H1 (cell line): ENCODE results near the gene MRPL55. TPM values are rescaled to one million over a fixed set of nuclear protein-coding genes. Genes with fewer than 3 reads are reported as not detected.
A peak's percentile ranks its signal among the peaks of the same experiment; 100 is the strongest.

Experiments used
- CTCF ChIA-PET: fragments of 300-600 bp; sonication (Branson Sonifier 250); formaldehyde crosslinking; loops from one replicate; lab custom pipeline; 2021; ENCODE audit not compliant: partially characterized antibody; lab: Charles Lee
- POLR2A ChIA-PET: fragments of 300-600 bp; sonication (Branson Sonifier 250); formaldehyde crosslinking; loops from one replicate; lab custom pipeline; 2021; ENCODE audit warnings: inconsistent platforms; ENCODE audit not compliant: partially characterized antibody; lab: Charles Lee
- DNase-seq, 2 experiments: peaks; one replicate each; pipeline versions ENCODE4 v3.0.0 to v3.0.0-alpha.2; 2010 to 2022; ENCODE audit warnings: low spot score in 2 of 2, low read depth in 1 of 2, mixed read lengths in 1 of 2
- FAIRE-seq: peaks from 2 replicates; lab custom pipeline; 2011; peaks lifted over from hg19 to GRCh38; lab: Jason Lieb, UNC
- H2AFZ ChIP-seq: 2 replicates; pipeline ENCODE4 v1.8.1; 2012; ENCODE audit warnings: low read length, inconsistent platforms
- H2AK5ac ChIP-seq: 2 replicates; pipeline ENCODE4 v1.6.1; 2013; ENCODE audit warnings: low read depth, low read length
- H2BK120ac ChIP-seq: replicated peaks from 2 replicates; pipeline ENCODE3; 2013; ENCODE audit warnings: low read depth, low read length, inconsistent platforms
- H2BK12ac ChIP-seq: 2 replicates; pipeline ENCODE4 v1.6.1; 2013; ENCODE audit warnings: low read depth, low read length
- H2BK15ac ChIP-seq: 2 replicates; pipeline ENCODE4 v1.6.1; 2013; ENCODE audit warnings: low read length
- H2BK20ac ChIP-seq: 2 replicates; pipeline ENCODE4 v1.6.1; 2013; ENCODE audit warnings: low read length
- H2BK5ac ChIP-seq: 2 replicates; pipeline ENCODE4 v1.6.1; 2013; ENCODE audit warnings: low read depth, low read length
- H3K14ac ChIP-seq: 2 replicates; pipeline ENCODE4 v1.6.1; 2013; ENCODE audit warnings: inconsistent platforms; ENCODE audit not compliant: insufficient read length
- H3K18ac ChIP-seq: 2 replicates; pipeline ENCODE4 v1.6.1; 2013; ENCODE audit warnings: low read length; ENCODE audit errors: extremely low read depth
- H3K23ac ChIP-seq: 2 replicates; pipeline ENCODE4 v1.6.1; 2013; ENCODE audit warnings: inconsistent platforms; ENCODE audit not compliant: insufficient read length
- H3K23me2 ChIP-seq: 2 replicates; pipeline ENCODE4 v1.6.1; 2013; ENCODE audit warnings: low read depth, low read length
- H3K27ac ChIP-seq: 2 replicates; pipeline ENCODE4 v1.6.1; 2011; ENCODE audit warnings: low read depth, low read length, inconsistent platforms
- H3K27me3 ChIP-seq, 4 experiments: replicated peaks in 1 of 4; 1 replicate in 1 of 4; 2 replicates in 3 of 4; pipeline versions ENCODE4 v1.6.1 to v1.8.1; 2011 to 2013; ENCODE audit warnings: low read length in 3 of 4, mild to moderate bottlenecking in 3 of 4, inconsistent platforms in 2 of 4, mixed read lengths in 2 of 4, moderate library complexity in 1 of 4; ENCODE audit not compliant: control insufficient read depth in 3 of 4, insufficient read depth in 3 of 4; ENCODE audit errors: extremely low read depth in 1 of 4
- H3K36me3 ChIP-seq, 4 experiments: 2 replicates each; pipeline versions ENCODE4 v1.6.1 to v1.8.1; 2011 to 2013; ENCODE audit warnings: mild to moderate bottlenecking in 4 of 4, low read length in 3 of 4, moderate library complexity in 2 of 4, control low read depth in 1 of 4, inconsistent platforms in 1 of 4; ENCODE audit not compliant: insufficient read depth in 4 of 4, control insufficient read depth in 2 of 4
- H3K4ac ChIP-seq: replicated peaks from 2 replicates; pipeline ENCODE3; 2013; ENCODE audit warnings: low read length, low read depth, mixed read lengths, inconsistent platforms; ENCODE audit not compliant: insufficient read length
- H3K4me1 ChIP-seq, 4 experiments: replicated peaks in 1 of 4; 1 replicate in 1 of 4; 2 replicates in 3 of 4; pipeline versions ENCODE4 v1.6.1 to v1.8.1; 2011 to 2013; ENCODE audit warnings: low read length in 3 of 4, inconsistent platforms in 2 of 4, mixed read lengths in 1 of 4; ENCODE audit not compliant: insufficient read depth in 4 of 4, control insufficient read depth in 3 of 4
- H3K4me2 ChIP-seq, 2 experiments: 2 replicates each; pipeline versions ENCODE4 v1.6.1 to v1.8.1; 2011 to 2013; ENCODE audit warnings: low read depth in 2 of 2, low read length in 2 of 2, control low read depth in 1 of 2, inconsistent platforms in 1 of 2, mild to moderate bottlenecking in 1 of 2; ENCODE audit not compliant: insufficient read depth in 1 of 2
- H3K4me3 ChIP-seq, 4 experiments: fragments of 200-600, 300-600 bp in 1 of 4; sonication (generic), shearing (Covaris generic), sonication (Bioruptor Twin) in 1 of 4; 2 replicates each; pipeline versions ENCODE4 v1.5.1 to v1.8.1; 2011 to 2016; ENCODE audit warnings: low read length in 4 of 4, low read depth in 3 of 4, control low read depth in 2 of 4, inconsistent platforms in 2 of 4, mild to moderate bottlenecking in 2 of 4, mixed read lengths in 1 of 4, moderate library complexity in 1 of 4; ENCODE audit not compliant: insufficient read depth in 2 of 4; ENCODE audit errors: extremely low read depth in 1 of 4
- H3K56ac ChIP-seq: replicated peaks from 2 replicates; pipeline ENCODE3; 2013; ENCODE audit warnings: low read depth, mild to moderate bottlenecking, mixed read lengths, low read length, inconsistent platforms; ENCODE audit not compliant: insufficient read length
- H3K79me1 ChIP-seq: 2 replicates; pipeline ENCODE4 v1.6.1; 2013; ENCODE audit warnings: low read depth, low read length, control low read depth
- H3K79me2 ChIP-seq, 2 experiments: 2 replicates each; pipeline versions ENCODE4 v1.6.1 to v1.8.1; 2012 to 2013; ENCODE audit warnings: low read length in 2 of 2, mild to moderate bottlenecking in 2 of 2, inconsistent platforms in 1 of 2; ENCODE audit not compliant: insufficient read depth in 2 of 2, control insufficient read depth in 1 of 2
- H3K9ac ChIP-seq, 4 experiments: replicated peaks in 1 of 4; 1 replicate in 1 of 4; 2 replicates in 3 of 4; pipeline versions ENCODE4 v1.6.1 to v1.8.1; 2011 to 2013; ENCODE audit warnings: low read depth in 3 of 4, low read length in 3 of 4, control low read depth in 2 of 4, mild to moderate bottlenecking in 2 of 4, moderate library complexity in 2 of 4, inconsistent platforms in 1 of 4; ENCODE audit errors: extremely low read depth in 1 of 4
- H3K9me3 ChIP-seq, 2 experiments: 2 replicates each; pipeline versions ENCODE4 v1.6.1 to v1.8.1; 2012 to 2013; ENCODE audit warnings: mild to moderate bottlenecking in 2 of 2, moderate library complexity in 2 of 2, control low read depth in 1 of 2, inconsistent platforms in 1 of 2, low read depth in 1 of 2, low read length in 1 of 2, mixed read lengths in 1 of 2; ENCODE audit not compliant: insufficient read depth in 2 of 2
- H4K20me1 ChIP-seq, 2 experiments: replicated peaks in 1 of 2; 2 replicates each; pipeline versions ENCODE3 to v1.8.1; 2011 to 2013; ENCODE audit warnings: inconsistent platforms in 2 of 2, low read length in 2 of 2, mild to moderate bottlenecking in 1 of 2; ENCODE audit not compliant: insufficient read depth in 2 of 2, control insufficient read depth in 1 of 2
- H4K5ac ChIP-seq: 2 replicates; pipeline ENCODE4 v1.6.1; 2013; ENCODE audit warnings: low read length, low read depth, mixed read lengths, inconsistent platforms; ENCODE audit not compliant: insufficient read length
- H4K8ac ChIP-seq: 2 replicates; pipeline ENCODE4 v1.8.0; 2013; ENCODE audit warnings: mild to moderate bottlenecking, moderate library complexity, low read length, inconsistent platforms; ENCODE audit not compliant: insufficient read depth; ENCODE audit errors: extremely low read depth
- H4K91ac ChIP-seq: replicated peaks from 2 replicates; pipeline ENCODE3; 2013; ENCODE audit warnings: low read length, mixed read lengths, inconsistent platforms; ENCODE audit not compliant: insufficient read length
- CHD1 ChIP-seq: IDR thresholded peaks from 2 replicates; pipeline ENCODE4 v1.6.1; 2012; ENCODE audit warnings: low read depth, low read length, improper control_type of control experiment
- GTF2F1 ChIP-seq: IDR thresholded peaks from 2 replicates; pipeline ENCODE4 v1.6.1; 2012; ENCODE audit warnings: low read depth, low read length, improper control_type of control experiment, borderline replicate concordance
- HDAC2 ChIP-seq, 2 experiments: fragments of 300-600 bp in 1 of 2; sonication (generic) in 1 of 2; IDR thresholded peaks; 2 replicates each; pipeline ENCODE4 v1.6.1; 2011 to 2012; ENCODE audit warnings: low read depth in 2 of 2, low read length in 2 of 2, mild to moderate bottlenecking in 2 of 2, moderate library complexity in 2 of 2, borderline replicate concordance in 1 of 2, inconsistent platforms in 1 of 2
- HDAC6 ChIP-seq: IDR thresholded peaks from one replicate; pipeline ENCODE4 v1.7.1; 2012; ENCODE audit warnings: low read depth, mild to moderate bottlenecking, inconsistent platforms, low read length, moderate library complexity
- SIX5 ChIP-seq: IDR thresholded peaks from 2 replicates; pipeline ENCODE4 v1.6.1; 2011; ENCODE audit warnings: mild to moderate bottlenecking, low read depth, low read length
- SRF ChIP-seq: IDR thresholded peaks from 2 replicates; pipeline ENCODE4 v1.6.1; 2011; ENCODE audit warnings: mild to moderate bottlenecking, low read depth, low read length, moderate library complexity
- YY1 ChIP-seq: IDR thresholded peaks from 2 replicates; pipeline ENCODE4 v1.6.1; 2011; ENCODE audit warnings: low read depth, mild to moderate bottlenecking, low read length
- WGBS, 2 experiments: shearing (Covaris generic) in 1 of 2; methylation state at CpG; one replicate each; pipeline versions ENCODE4 v1.1.6 to v1.1.7; 2013 to 2015; ENCODE audit warnings: low lambda C conversion rate in 2 of 2, mixed read lengths in 2 of 2, inconsistent platforms in 1 of 2, low coverage in 1 of 2, missing lambda C conversion rate in 1 of 2; ENCODE audit not compliant: insufficient replicate concordance in 2 of 2, insufficient coverage in 1 of 2, insufficient read length in 1 of 2; ENCODE audit errors: extremely low coverage in 1 of 2, missing lambda C conversion rate in 1 of 2; 5-methylcytosine and 5-hydroxymethylcytosine counted together
- polyA plus RNA-seq, 7 experiments: library from polyadenylated mRNA; depleted of rRNA in 3 of 7; stranded (reverse) in 5 of 7; unstranded in 2 of 7; fragments of >200 nt in 5 of 7; fragments of 200-250 nt in 2 of 7; gene quantifications; 1 replicate in 5 of 7; 2 replicates in 1 of 7; 4 replicates in 1 of 7; pipeline versions ENCODE4 v1.2.1 to v1.2.3, GENCODE V29; 2011 to 2013; ENCODE audit warnings: missing spikeins in 2 of 7, mixed read lengths in 2 of 7
- total RNA-seq: library from RNA; stranded (reverse); fragmentation: NEBNext Ultra II Directional; extraction: Animal tissue kit (Norgen Biotek cat#: 25700); gene quantifications from 2 replicates; pipeline ENCODE4 v1.2.1, GENCODE V29; 2021
- TF ChIP-seq, protein P1 (sequence below): IDR thresholded peaks from 2 replicates; pipeline ENCODE4 v1.6.1; 2011; ENCODE audit warnings: low read depth, mild to moderate bottlenecking, low read length; ENCODE audit not compliant: insufficient read depth

The MRPL55 gene
- total and polyA plus RNA-seq, 2 of the 8 experiments (the other 6 are each of a cell fraction or from before 2014, with no cell fraction given): 59.0 to 244 TPM

DNA sequence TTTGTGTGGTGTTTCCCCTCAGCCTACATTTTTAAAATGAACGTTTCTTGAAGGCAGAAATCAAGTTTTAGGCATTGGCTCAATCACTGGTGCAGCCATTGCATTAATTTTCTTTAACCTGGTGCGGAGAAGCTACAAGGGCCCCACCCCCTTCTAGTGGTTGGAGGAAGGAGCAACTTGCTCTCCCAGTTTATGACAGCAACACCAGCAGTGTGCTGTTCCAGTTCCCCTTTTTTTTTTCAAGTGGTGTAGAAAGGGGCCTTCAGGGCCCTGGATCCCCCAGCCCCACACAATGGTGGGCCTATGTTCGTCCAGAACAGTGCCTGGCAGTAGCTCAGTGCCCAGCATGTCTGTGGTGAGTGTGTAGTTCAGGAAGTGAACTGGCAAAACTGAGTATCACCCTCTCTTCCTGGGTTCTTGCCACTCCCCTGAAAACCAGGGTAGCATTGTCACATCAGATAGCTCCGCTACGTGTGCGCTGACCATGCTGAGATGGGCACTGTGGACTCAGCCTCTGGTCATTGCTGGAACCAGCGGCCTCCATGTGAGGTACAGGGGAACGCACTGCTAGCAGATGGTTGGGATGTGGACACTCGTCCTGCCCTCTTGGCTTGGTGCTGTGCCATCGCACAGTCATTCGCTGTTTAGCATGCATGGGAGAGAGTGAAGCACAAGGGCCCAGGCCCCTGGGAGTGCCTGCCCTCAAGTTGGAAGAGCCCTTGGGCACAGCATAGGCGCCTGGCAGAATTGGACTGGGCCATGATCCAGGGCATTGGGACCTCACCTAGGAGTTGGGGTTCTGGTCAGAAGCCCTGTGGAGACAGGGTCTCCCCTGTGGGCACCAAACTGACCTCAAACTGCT is 19.3 kb downstream of the MRPL55 start:
- Histone ChIP-seq H3K27me3 (no peaks in the 10 kb centered on the region), H3K18ac (no peak overlapping the region), H2BK5ac (no peak overlapping the region), H3K36me3 (no peaks in the 10 kb centered on the region), H3K4ac (no peak overlapping the region), H4K20me1 (peaks cover 61 to 79% of the 10 kb centered on the region in 2 experiments), H3K27ac (no peak overlapping the region), H3K14ac (no peak overlapping the region), H3K56ac (no peak overlapping the region), H3K4me1 (peaks cover 0 to 8% (median 4%) of the 10 kb centered on the region in 4 experiments; a peak in 5 of 7 replicates), H3K4me3 (no peak overlapping the region), H3K23me2 (no peaks in the 10 kb centered on the region), H2BK20ac (no peak overlapping the region), H4K5ac (no peak overlapping the region), H2BK15ac (0 out of 2 replicates have a peak overlapping the region, but pooled peaks have one; percentile 1), H2AFZ (no peak overlapping the region), H3K9me3 (peaks cover 3 to 5% of the 10 kb centered on the region in 2 experiments; a peak in 3 of 4 replicates), H2BK120ac (no peak overlapping the region), H4K91ac (no peak overlapping the region), H3K79me2 (peaks cover 92 to 100% of the 10 kb centered on the region in 2 experiments), H3K4me2 (no peak overlapping the region), H4K8ac (no peak overlapping the region), H3K79me1 (peaks cover 49% of the 10 kb centered on the region), H3K23ac (no peak overlapping the region), H3K9ac (no peak overlapping the region; a peak in 2 of 7 replicates), H2AK5ac (no peak overlapping the region), H2BK12ac (no peak overlapping the region)
- CTCF ChIA-PET: interaction anchor here (0.9 to 2.7 kb wide), 2 partner anchors 11 to 75 kb away, joined by 3 to 13 read pairs; no protein-coding TSS in a partner anchor
- POLR2A ChIA-PET: interaction anchor here (1.3 to 7.1 kb wide), 2 partner anchors 10 to 14 kb away, joined by 3 to 53 read pairs; no protein-coding TSS in a partner anchor
- DNase-seq (no peak), FAIRE-seq (no peak)
- TF ChIP-seq GTF2F1 (no peak), SIX5 (no peak), CHD1 (no peak), YY1 (no peak), HDAC2 (IDR thresholded peaks at IDR 0.05; ENCODE audit: borderline replicate concordance in 1 of 2, low read depth in 2 of 2, low read length in 2 of 2) (no peak), HDAC6 (no peak), SRF (no peak)
- TF ChIP-seq, protein P1, sequence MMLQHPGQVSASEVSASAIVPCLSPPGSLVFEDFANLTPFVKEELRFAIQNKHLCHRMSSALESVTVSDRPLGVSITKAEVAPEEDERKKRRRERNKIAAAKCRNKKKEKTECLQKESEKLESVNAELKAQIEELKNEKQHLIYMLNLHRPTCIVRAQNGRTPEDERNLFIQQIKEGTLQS: no peak
- 86% methylated on average over 12 of the region's 12 CpGs; no CpG with 5 or more reads in 1 of the 2 experiments for WGBS, 2 experiments
